SK-N-SH treated with all-trans-retinoic acid at 6 μM for 48 hours (cell line): ENCODE data around the gene IGFL1.

Source experiments
- ARNTL ChIP-seq: fragments of 450-650 bp; formaldehyde crosslinking; IDR thresholded peaks from 2 replicates; pipeline ENCODE4 v1.5.0; 2020; ENCODE audit warnings: low read depth, mild to moderate bottlenecking, moderate library complexity, borderline replicate concordance
- BACH2 ChIP-seq: fragments of 250-450 bp; sonication (Bioruptor Pico); IDR thresholded peaks from 2 replicates; pipeline ENCODE4 v1.9.0; 2021; ENCODE audit warnings: mild to moderate bottlenecking, borderline replicate concordance
- ESRRG ChIP-seq: fragments of 250-450 bp; sonication (Bioruptor Pico); IDR thresholded peaks from 2 replicates; pipeline ENCODE4 v1.6.1; 2021; ENCODE audit warnings: mild to moderate bottlenecking
- ISL1 ChIP-seq: fragments of 250-450 bp; sonication (Bioruptor Pico); IDR thresholded peaks from 2 replicates; pipeline ENCODE4 v2.1.2; 2022; ENCODE audit warnings: mild to moderate bottlenecking, moderate library complexity
- PPARA ChIP-seq: fragments of 250-450 bp; sonication (Bioruptor Pico); IDR thresholded peaks from 2 replicates; pipeline ENCODE4 v1.5.0; 2020; ENCODE audit warnings: mild to moderate bottlenecking, borderline replicate concordance
- RARB ChIP-seq: fragments of 250-450 bp; sonication (Bioruptor Pico); IDR thresholded peaks from 2 replicates; pipeline ENCODE4 v1.8.0; 2021; ENCODE audit warnings: mild to moderate bottlenecking, moderate library complexity
- SNAI2 ChIP-seq: fragments of 250-450 bp; sonication (Bioruptor Pico); IDR thresholded peaks from 2 replicates; pipeline ENCODE4 v1.5.0; 2020; ENCODE audit warnings: mild to moderate bottlenecking, moderate library complexity
- ZFP3 ChIP-seq: fragments of 250-450 bp; sonication (Bioruptor Pico); IDR thresholded peaks from 2 replicates; pipeline ENCODE4 v1.5.0; 2020; ENCODE audit warnings: mild to moderate bottlenecking, moderate library complexity
- ZFP30 ChIP-seq: fragments of 450-650 bp; formaldehyde crosslinking; IDR thresholded peaks from 2 replicates; pipeline ENCODE4 v1.5.0; 2022; ENCODE audit warnings: mild to moderate bottlenecking, moderate library complexity
- ZNF70 ChIP-seq: fragments of 450-650 bp; formaldehyde crosslinking; IDR thresholded peaks from 2 replicates; pipeline ENCODE4 v1.5.0; 2020; ENCODE audit warnings: mild to moderate bottlenecking, moderate library complexity
- ZNF8 ChIP-seq: fragments of 450-650 bp; formaldehyde crosslinking; IDR thresholded peaks from 2 replicates; pipeline ENCODE4 v1.5.0; 2020; ENCODE audit warnings: mild to moderate bottlenecking, moderate library complexity
- TF ChIP-seq, protein P1 (sequence below): fragments of 250-450 bp; sonication (Bioruptor Pico); IDR thresholded peaks from 2 replicates; pipeline ENCODE4 v1.8.0; 2020; ENCODE audit warnings: mild to moderate bottlenecking, moderate library complexity, borderline replicate concordance
- TF ChIP-seq, protein P2 (sequence below): fragments of 250-450 bp; sonication (Bioruptor Pico); IDR thresholded peaks from 2 replicates; pipeline ENCODE4 v1.5.1; 2020; ENCODE audit warnings: low read depth, mild to moderate bottlenecking, moderate library complexity

DNA sequence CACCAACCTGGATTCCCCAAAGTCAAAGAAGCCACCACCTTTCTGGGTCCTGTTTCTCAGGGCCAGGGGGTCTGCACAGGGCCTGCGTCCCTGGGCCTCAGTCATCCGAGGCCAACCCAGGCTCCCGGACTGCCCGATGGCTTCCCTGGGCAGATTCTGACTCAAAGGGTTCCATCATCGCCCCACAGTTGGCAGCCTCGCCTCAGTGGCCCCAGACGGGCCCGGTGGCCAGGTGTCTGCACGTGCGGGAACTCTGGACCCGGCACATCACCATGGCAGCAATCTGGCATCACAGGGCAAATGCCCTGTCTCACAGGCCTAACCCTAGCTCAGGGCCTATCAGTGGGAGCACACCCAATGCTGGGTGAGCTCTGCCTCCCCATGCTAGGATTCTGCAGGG, 2.9 kb downstream of the IGFL1 start:
- TF ChIP-seq ZNF8 (CRISPR knock-in tag) (no peak), ESRRG (CRISPR knock-in tag) (no peak), SNAI2 (CRISPR knock-in tag) (no peak), BACH2 (CRISPR knock-in tag) (no peak), ISL1 (no peak), ARNTL (CRISPR knock-in tag) (no peak), ZFP3 (CRISPR knock-in tag) (no peak), ZFP30 (no peak), RARB (CRISPR knock-in tag) (no peak), PPARA (CRISPR knock-in tag) (no peak), ZNF70 (CRISPR knock-in tag) (no peak)
- TF ChIP-seq, protein P1, sequence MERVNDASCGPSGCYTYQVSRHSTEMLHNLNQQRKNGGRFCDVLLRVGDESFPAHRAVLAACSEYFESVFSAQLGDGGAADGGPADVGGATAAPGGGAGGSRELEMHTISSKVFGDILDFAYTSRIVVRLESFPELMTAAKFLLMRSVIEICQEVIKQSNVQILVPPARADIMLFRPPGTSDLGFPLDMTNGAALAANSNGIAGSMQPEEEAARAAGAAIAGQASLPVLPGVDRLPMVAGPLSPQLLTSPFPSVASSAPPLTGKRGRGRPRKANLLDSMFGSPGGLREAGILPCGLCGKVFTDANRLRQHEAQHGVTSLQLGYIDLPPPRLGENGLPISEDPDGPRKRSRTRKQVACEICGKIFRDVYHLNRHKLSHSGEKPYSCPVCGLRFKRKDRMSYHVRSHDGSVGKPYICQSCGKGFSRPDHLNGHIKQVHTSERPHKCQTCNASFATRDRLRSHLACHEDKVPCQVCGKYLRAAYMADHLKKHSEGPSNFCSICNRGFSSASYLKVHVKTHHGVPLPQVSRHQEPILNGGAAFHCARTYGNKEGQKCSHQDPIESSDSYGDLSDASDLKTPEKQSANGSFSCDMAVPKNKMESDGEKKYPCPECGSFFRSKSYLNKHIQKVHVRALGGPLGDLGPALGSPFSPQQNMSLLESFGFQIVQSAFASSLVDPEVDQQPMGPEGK = no peak
- TF ChIP-seq, protein P2, sequence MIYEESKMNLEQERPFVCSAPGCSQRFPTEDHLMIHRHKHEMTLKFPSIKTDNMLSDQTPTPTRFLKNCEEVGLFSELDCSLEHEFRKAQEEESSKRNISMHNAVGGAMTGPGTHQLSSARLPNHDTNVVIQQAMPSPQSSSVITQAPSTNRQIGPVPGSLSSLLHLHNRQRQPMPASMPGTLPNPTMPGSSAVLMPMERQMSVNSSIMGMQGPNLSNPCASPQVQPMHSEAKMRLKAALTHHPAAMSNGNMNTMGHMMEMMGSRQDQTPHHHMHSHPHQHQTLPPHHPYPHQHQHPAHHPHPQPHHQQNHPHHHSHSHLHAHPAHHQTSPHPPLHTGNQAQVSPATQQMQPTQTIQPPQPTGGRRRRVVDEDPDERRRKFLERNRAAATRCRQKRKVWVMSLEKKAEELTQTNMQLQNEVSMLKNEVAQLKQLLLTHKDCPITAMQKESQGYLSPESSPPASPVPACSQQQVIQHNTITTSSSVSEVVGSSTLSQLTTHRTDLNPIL (CRISPR knock-in tag) = no peak
